Spleen (tissue), 7 donors: ENCODE results near the gene LDLRAD4.

Experiments used
- POLR2A ChIP-seq, 3 donors: fragments of 450-650 bp; IDR thresholded peaks; one replicate each; pipeline ENCODE4 v1.5.1; 2017; ENCODE audit warnings: antibody characterized with exemption in 3 of 3, mild to moderate bottlenecking in 1 of 3
- POLR2AphosphoS5 ChIP-seq, 3 donors: sonication (generic); formaldehyde crosslinking; IDR thresholded peaks; one replicate each; pipeline ENCODE4 v1.5.1; 2017; ENCODE audit warnings: antibody characterized with exemption in 3 of 3
- TF ChIP-seq, protein P1 (sequence below), 11 experiments: fragments of 200-600 bp in 7 of 11; fragments of 450-650 bp in 4 of 11; sonication (generic) in 4 of 11; IDR thresholded peaks in 8 of 11; conservative IDR thresholded peaks in 3 of 11; 1 replicate in 7 of 11; 2 replicates in 4 of 11; pipeline versions ENCODE4 v1.4.0 to v1.8.0; 2016 to 2021; ENCODE audit warnings: antibody characterized with exemption in 11 of 11, inconsistent platforms in 4 of 11, mild to moderate bottlenecking in 1 of 11
- donor health status: DM: no; HTN: no; CAD: no; lungs with moderate emphysema.
- donor health status: DM: no; HTN: no; CAD: no.
- donor health status: DM: no; HTN: no; CAD: no.

- TF ChIP-seq POLR2AphosphoS5 (IDR thresholded peaks at IDR 0.05) (no peak), POLR2A (IDR thresholded peaks at IDR 0.05) (no peak)
- TF ChIP-seq, protein P1, sequence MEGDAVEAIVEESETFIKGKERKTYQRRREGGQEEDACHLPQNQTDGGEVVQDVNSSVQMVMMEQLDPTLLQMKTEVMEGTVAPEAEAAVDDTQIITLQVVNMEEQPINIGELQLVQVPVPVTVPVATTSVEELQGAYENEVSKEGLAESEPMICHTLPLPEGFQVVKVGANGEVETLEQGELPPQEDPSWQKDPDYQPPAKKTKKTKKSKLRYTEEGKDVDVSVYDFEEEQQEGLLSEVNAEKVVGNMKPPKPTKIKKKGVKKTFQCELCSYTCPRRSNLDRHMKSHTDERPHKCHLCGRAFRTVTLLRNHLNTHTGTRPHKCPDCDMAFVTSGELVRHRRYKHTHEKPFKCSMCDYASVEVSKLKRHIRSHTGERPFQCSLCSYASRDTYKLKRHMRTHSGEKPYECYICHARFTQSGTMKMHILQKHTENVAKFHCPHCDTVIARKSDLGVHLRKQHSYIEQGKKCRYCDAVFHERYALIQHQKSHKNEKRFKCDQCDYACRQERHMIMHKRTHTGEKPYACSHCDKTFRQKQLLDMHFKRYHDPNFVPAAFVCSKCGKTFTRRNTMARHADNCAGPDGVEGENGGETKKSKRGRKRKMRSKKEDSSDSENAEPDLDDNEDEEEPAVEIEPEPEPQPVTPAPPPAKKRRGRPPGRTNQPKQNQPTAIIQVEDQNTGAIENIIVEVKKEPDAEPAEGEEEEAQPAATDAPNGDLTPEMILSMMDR (IDR thresholded peaks at IDR 0.05 in 8 of 11, conservative IDR thresholded peaks at IDR 0.05 in 3 of 11): no peak
Measured at GRCh38 chr18:13266218-13267100, 47.9 kb downstream of the LDLRAD4 start.
